GM21723 (cell line): Measurements from ENCODE around the gene MTPN.

Experiments used
- ATAC-seq: cut with Tn5 transposase; IDR thresholded peaks from one replicate; pipeline ENCODE4 v1.9.1; 2021; ENCODE audit warnings: mild to moderate bottlenecking, moderate library complexity; ENCODE audit not compliant: unreplicated experiment

The MTPN gene

DNA sequence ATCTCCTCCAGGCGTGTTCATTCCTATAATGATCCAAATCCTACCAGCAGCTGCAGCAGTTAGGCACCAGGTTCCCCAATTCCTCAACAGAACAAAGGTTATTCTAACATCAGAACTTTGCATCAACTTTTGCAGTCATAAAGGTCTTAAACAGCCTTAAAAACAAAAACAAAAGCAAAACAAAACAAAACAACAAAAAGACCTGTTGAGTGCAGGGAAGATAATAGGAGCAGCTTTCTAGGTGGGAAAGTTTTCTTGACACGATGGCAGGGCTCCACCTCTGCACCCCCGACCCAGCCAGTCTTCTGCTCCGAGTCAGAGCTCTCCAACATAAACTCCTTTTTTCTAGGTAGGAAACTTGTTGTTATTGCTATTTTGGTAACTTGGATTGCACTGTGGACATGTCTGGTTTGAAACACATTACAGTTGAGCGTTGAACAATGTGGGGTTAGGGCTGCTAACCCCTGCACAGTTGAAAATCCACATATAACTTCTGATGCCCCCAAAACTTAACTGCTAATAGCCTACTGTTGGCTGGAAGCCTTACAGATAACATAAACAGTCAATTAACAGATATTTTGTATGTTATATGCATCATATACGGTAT, 77.6 kb downstream of the MTPN start:
- no peak for ATAC-seq

DNA sequence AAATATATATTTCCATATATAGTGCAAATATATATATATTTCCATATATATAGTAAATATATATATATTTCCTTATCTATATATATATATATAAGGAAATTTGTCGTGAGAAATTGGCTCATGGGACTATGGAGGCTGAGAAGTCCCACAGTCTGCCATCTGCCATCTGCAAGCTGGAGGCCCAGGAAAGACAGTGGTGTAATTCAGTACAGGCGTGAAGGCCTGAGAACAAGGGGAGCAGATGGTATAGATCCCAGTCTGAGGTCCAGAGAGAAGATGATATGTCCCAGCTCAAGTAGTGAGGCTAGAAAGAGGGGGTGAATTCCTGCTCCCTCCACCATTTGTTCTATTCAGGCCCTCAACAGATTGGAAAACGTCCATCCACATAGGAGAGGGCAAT, 78.9 kb downstream of the MTPN start:
- no peak for ATAC-seq

DNA sequence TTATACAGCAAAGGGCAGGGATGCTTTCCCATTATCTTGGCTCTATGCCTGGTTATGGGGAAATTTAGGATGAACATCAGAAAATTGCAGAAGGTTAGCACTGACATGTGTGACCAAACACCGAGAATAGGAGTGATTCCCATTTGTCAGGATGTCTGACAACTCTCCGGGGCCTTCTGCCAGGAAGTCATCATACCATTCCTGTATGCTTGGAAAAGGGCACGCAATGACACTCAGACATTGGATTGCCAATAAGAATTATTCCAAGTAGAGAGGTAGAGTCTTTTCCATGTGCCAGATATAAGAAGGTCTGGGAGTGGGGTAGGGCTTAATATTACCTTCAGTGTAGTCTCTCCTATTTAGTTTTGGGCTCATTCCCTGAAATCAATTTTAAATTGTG, 82.3 kb downstream of the MTPN start:
- ATAC-seq, result no peak

DNA sequence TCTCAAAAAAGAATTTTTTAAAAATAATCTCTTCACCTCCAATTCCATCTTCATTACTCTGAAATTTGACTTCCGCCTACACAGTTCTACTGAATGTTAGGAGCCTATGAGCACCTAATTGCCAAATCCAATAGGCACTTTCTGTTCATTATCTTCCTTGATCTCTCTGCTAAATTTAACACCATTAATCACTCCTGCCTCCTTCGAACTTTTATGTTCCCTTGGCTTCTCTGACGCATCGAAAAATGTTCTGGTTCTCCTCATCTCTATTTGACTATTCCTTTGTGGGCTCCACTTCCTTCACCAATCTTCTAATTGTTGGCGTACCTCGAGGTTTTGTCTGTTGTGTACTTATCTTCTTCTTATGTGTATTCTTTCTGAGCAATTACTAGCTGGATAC, 87.3 kb downstream of the MTPN start:
- no peak for ATAC-seq

DNA sequence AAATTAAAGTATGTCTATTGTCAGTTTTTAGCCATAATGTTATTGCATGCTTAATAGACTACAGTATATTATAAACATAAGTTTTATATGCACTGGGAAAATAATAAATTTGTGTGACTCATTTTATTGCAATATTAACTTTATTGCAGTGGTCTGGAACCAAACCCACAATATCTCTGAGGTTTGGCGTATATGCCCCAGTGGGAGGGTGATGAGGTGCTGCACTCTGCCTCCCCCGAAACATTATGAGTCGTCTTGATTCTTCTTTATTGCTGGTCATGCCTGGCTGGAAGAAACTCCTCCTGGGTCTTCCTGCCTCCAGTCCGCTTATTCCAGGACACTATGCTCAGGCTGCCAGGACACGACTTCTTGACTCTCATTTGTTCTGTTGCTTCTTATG, 88.4 kb downstream of the MTPN start:
- no peak for ATAC-seq

DNA sequence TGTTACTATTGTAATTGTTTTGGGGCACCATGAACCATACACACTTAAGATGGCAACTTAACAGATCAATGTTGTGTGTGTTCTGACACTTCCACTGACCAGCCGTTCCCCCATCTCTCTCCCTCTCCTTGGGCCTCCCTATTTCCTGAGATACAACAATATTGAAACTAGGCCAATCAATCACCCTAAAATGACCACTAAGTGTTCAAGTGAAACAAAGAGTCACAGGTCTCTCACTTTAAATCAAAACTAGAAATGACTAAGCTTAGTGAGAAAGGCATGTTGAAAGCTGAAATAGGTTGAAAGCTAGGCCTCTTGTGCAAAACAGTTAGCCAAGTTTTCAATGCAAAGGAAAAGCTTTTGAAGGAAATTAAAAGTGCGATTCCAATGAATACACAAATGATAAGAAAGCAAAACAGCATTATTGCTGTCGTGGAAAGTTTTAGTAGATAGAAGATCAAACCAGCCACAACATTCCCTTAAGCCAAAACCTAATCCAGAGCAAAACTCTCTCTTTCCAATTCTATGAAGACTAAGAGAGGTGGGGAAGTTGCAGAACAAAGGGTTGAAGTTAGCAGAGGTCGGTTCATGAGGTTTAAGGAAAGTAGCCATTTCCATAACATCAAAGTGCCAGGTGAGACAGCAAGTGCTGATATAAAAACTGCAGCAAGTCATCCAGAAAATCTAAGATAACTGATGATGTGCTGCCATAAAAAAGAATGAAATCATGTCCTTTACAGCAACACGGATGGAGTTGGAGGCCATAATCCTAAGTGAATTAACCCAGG, 90.6 kb downstream of the MTPN start:
- ATAC-seq, result no peak

DNA sequence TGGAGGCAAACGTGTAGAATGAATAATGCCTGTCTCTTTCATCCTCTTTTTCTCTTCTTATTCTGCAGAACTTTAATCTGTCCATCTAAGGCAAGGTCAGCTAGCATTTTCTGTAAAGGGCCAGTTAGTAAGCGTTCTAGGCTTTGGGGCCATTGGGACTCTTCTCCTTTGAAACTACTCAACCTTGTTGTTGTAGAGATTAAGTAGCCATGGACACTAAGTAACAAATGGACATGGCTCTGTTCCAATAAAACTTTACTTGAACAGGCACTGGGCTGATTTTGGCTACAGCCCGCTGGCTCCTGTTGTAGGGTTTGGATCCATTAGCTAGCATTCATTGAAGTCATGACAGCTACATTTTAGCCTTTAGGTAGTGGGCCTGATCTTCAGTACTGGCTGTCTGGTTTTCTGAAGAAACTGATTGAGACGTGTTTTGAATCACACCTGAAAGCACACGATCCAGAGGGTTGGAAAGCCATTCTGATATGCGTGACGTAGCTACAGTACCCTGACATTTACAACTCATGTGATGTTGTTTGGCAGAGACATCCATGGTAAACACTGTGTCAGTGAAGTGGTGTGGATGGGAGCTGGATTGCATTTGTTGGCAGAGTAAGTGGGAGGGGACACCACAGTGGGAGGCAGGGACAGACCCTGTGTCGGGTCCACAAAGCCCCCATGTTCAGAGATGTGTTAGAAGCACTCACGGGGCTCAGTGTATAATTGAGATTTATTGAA, 92.5 kb downstream of the MTPN start:
- no peak for ATAC-seq

DNA sequence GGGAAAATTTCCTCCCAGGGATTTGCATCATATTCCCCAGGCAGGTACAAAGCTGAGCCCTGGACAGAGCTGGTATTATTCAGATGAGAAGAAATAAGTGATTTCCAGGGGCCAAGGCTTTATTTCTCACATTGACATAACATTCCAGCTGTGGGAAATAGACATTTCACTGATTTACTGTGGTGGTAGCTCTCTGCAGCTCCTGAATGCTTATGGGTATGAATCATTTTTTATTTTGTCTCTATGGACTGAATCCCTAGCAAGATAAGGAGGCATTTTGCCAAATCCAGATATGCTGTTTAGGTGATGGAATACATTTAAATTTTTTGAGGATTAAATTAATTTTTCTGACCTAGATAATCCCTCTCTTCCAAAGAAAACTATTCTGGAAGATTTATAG, 97.9 kb downstream of the MTPN start:
- no peak for ATAC-seq

DNA sequence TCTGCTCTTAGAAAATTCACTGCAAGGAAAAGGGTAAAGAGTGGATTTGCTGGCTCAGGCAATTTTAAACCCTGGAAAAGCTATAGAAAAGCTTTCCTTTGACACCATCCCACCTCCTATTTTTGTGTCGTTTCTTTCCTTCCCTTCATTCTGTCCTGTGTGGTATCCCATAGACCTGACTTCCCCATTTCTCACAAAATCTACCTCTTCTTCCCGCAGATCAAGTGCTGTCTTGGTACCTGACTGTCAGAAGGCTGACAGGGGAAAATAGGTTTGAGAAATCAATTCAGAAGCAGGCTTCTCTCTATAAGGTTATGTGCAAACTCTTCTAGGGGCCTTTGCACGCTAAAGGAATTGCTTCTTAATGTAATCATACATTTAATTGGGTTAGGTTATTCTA, 98.9 kb downstream of the MTPN start:
- no peak for ATAC-seq

DNA sequence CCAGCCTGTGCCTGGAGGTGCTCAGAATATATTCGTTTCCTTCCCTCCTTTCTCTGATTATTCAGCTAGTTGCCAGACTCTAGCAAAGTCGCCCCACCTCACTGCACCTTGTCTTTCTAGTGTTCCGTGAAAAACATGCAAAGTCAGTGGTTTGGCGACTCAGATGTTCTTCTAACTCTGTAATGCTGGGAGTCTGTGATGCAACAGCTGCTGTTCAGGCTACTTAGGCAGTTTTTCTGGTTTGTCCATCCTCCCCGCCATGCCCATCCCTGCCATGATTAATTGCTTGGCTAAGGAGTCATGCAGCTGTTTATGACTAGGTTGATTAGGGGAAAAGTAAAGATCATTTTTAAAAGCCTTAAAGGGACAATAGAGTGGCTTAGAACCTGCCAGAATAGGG, 99.4 kb downstream of the MTPN start:
- peak; percentile 74 for ATAC-seq
